Measurements from ENCODE around the gene FCRL3.

FCRL3 gene

GRCh38 chr1:157682710-157683437 is 17.7 kb downstream of the FCRL3 start:
- DNase-seq = no peak

DNA sequence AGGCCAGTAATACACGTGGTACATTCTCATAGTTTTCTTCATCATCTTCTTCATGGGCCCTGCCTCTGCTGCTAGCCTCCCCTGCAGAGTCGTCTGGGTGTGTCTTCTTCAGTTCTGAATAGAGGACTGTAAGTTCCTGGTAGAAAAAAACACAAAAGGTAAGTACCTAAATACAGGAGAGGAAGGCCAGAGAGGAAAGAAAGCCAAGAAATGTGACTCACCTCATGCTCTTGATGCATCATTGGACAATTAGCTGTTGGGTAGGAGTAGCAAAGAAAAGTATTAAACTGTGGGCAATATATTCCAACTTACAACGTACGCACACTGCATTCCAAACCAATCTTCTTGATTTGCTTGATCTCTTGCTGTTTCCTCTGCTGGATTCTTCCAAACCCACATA is 21.8 kb downstream of the FCRL3 start:
- DNase-seq = no peak

GRCh38 chr1:157673008-157673407 is 27.6 kb downstream of the FCRL3 start:
- no peak for DNase-seq

- DNase-seq = no peak
Observed at GRCh38 chr1:157671895-157672294, 28.7 kb downstream of the FCRL3 start.

GRCh38 chr1:157659576-157660247 is 40.9 kb downstream of the FCRL3 start:
- no peak for DNase-seq

GRCh38 chr1:157658571-157658970 is 42.0 kb downstream of the FCRL3 start:
- no peak for DNase-seq

DNA sequence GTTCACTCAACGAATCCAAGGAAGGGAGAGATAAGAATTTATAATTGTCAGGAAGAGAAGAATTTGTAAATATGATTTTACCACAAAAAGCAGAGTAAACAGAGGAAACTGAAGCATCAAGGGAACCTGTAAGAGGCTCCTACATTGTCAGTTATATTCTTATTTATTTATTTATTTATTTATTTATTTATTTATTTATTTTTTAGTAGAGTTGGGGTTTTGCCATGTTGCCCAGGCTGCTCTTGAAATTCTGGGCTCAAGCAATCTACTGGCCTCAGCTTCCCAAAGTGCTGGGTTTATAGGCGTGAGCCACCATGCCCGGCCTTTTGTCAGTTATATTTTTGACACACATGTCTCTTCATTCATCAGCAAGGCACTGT is 47.1 kb downstream of the FCRL3 start:
- no peak for DNase-seq

GRCh38 chr1:157652859-157653493 is 47.6 kb downstream of the FCRL3 start:
- DNase-seq = no peak

- DNase-seq = no peak
Observed at GRCh38 chr1:157648317-157648716, 52.3 kb downstream of the FCRL3 start.

DNA sequence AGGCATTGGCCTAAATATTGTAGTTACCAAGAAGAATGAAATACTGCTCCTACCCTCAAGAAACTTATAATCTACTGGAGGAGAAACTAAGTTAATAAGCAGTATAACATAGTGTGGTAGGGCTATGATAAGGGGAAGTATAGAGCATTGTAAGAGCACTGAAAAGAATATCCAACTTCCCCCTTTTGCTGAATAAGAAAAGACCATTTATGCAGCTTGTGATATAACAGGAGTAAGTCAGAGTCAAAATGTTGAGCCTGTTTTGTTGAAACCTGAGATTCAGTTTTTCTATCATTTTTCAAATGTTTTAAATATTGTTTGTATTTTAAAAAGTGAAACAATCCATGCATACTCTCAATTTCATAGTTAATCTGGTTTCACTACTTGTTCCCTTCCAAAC is 54.4 kb downstream of the FCRL3 start:
- no peak for DNase-seq

DNA sequence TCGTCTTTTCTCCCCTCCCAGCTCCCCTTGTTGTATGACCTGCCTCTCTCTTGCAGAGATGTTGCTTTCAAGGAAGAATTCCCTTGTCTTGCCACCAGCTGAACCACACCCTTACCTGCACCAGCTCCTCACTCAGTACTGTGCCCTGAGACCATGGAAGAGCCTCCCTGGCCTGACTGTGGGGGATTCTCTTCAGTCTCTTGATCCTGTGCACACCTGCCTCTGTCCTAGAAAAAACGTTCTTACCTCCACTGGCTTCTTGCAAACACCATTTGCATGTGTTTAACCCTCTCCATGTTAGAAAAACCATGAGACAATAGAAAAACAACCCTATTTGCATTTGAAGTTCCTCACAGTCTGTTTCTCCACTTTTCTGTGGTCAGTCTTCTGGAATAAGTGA is 59.4 kb downstream of the FCRL3 start:
- DNase-seq = no peak

DNA sequence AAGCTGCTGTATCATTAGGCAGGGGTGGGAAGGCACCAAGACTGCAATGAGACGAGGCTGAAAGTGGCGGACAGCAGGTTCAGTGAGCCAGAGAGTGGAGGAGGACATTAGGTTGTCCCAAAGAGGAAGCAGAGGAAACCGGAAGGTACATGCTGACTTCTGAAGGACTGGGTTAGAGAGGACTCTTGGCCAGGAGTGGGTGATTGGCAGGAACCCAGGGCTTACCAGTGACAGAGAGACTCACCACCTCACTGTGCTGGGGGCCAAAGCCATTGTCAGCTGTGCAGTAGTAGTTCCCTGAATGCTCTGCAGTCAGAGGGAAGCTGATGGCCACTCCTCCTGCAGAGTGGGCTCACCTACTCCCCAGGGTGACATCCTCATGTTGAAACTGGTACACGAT is 60.8 kb downstream of the FCRL3 start:
- no peak for DNase-seq

DNA sequence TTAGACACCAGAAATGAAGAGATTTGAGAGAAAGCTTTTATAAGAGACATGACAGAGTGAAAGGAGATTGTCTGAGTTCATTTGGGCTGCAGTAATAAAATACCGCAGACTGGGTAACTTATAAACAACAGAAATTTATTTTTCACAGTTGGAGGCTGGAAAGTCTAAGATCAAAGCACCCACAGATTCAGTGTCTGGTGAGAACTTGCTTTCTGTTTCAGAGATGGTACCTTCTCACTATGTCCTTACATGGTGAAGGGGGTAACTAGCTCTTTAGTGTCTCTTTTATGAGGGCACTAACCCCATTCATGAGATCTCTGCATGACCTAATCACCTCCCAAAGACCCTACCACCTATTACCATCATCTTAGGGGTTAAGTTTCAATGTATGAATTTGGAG is 71.8 kb downstream of the FCRL3 start:
- no peak for DNase-seq

All from NCI-H1930 (cell line).